OCI-LY7 (cell line): Measurements from ENCODE around the gene ZPBP2.

Experiments used
- EZH2phosphoT487 ChIP-seq: fragments of 200-600 bp; sonication (generic); IDR thresholded peaks from 2 replicates; pipeline ENCODE4 v1.6.1; 2018; ENCODE audit warnings: low read depth, borderline replicate concordance, mild to moderate bottlenecking, mixed run types, antibody characterized with exemption, low read length, moderate library complexity, mixed read lengths
- TF ChIP-seq, protein P1 (sequence below): fragments of 200-600 bp; sonication (generic); conservative IDR thresholded peaks from 2 replicates; pipeline ENCODE4 v1.5.1; 2014; ENCODE audit warnings: mild to moderate bottlenecking, antibody characterized with exemption, low read length, moderate library complexity, mixed read lengths

DNA sequence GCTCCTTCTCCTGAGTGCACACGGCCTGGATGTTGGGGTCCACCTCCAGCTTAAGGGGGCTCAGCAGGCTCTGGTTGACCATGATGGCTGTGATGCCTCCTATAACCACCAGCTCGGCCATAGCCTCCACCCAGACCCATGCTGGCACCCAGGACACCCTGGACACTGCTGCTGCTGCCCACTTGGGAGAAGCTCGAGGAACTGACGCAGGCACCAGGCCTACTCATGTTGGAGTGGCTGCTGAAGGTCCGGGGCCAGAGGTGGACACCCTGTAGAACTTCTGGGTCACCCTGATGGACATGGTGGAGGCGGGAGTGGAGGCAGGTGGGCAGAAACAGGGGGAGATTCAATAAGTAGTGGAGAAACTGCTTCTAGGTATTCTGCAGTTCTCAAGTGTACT is 31.9 kb upstream of the ZPBP2 start:
- no peak for TF ChIP-seq EZH2phosphoT487
- TF ChIP-seq, protein P1, sequence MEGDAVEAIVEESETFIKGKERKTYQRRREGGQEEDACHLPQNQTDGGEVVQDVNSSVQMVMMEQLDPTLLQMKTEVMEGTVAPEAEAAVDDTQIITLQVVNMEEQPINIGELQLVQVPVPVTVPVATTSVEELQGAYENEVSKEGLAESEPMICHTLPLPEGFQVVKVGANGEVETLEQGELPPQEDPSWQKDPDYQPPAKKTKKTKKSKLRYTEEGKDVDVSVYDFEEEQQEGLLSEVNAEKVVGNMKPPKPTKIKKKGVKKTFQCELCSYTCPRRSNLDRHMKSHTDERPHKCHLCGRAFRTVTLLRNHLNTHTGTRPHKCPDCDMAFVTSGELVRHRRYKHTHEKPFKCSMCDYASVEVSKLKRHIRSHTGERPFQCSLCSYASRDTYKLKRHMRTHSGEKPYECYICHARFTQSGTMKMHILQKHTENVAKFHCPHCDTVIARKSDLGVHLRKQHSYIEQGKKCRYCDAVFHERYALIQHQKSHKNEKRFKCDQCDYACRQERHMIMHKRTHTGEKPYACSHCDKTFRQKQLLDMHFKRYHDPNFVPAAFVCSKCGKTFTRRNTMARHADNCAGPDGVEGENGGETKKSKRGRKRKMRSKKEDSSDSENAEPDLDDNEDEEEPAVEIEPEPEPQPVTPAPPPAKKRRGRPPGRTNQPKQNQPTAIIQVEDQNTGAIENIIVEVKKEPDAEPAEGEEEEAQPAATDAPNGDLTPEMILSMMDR = no peak
